GM21367 (cell line): ENCODE results near the gene CA10.

Source experiments
- ATAC-seq: cut with Tn5 transposase; IDR thresholded peaks from one replicate; pipeline ENCODE4 v1.9.1; 2021; ENCODE audit not compliant: unreplicated experiment

Gene CA10

GRCh38 chr17:51888816-51889215 is 269.7 kb downstream of the CA10 start:
- ATAC-seq: no peak

- no peak for ATAC-seq
Observed at GRCh38 chr17:51876986-51877385, 281.5 kb downstream of the CA10 start.

GRCh38 chr17:51873302-51873701 is 285.2 kb downstream of the CA10 start:
- ATAC-seq: no peak

- ATAC-seq: no peak
Observed at GRCh38 chr17:51869387-51869786, 289.1 kb downstream of the CA10 start.

- ATAC-seq: no peak
Observed at GRCh38 chr17:51860954-51861561, 297.5 kb downstream of the CA10 start.

GRCh38 chr17:51857052-51857597 is 301.4 kb downstream of the CA10 start:
- ATAC-seq: no peak

GRCh38 chr17:51855806-51856205 is 302.7 kb downstream of the CA10 start:
- no peak for ATAC-seq

GRCh38 chr17:51853857-51854256 is 304.7 kb downstream of the CA10 start:
- no peak for ATAC-seq

- no peak for ATAC-seq
Observed at GRCh38 chr17:51852603-51853002, 305.9 kb downstream of the CA10 start.

GRCh38 chr17:51850201-51850600 is 308.3 kb downstream of the CA10 start:
- no peak for ATAC-seq

GRCh38 chr17:51848451-51848850 is 310.1 kb downstream of the CA10 start:
- no peak for ATAC-seq

GRCh38 chr17:51846566-51846965 is 311.9 kb downstream of the CA10 start:
- ATAC-seq: no peak

GRCh38 chr17:51845776-51846175 is 312.7 kb downstream of the CA10 start:
- no peak for ATAC-seq

- ATAC-seq: no peak
Observed at GRCh38 chr17:51842763-51843162, 315.8 kb downstream of the CA10 start.

GRCh38 chr17:51841669-51842068 is 316.8 kb downstream of the CA10 start:
- ATAC-seq: no peak

GRCh38 chr17:51840688-51841087 is 317.8 kb downstream of the CA10 start:
- ATAC-seq: no peak

- ATAC-seq: no peak
Observed at GRCh38 chr17:51833620-51834019, 324.9 kb downstream of the CA10 start.

- no peak for ATAC-seq
Observed at GRCh38 chr17:51833045-51833444, 325.5 kb downstream of the CA10 start.

GRCh38 chr17:51830886-51831285 is 327.6 kb downstream of the CA10 start:
- no peak for ATAC-seq

GRCh38 chr17:51830451-51830850 is 328.1 kb downstream of the CA10 start:
- no peak for ATAC-seq

- no peak for ATAC-seq
Observed at GRCh38 chr17:51828901-51829300, 329.6 kb downstream of the CA10 start.

GRCh38 chr17:51827140-51827539 is 331.4 kb downstream of the CA10 start:
- ATAC-seq: no peak

GRCh38 chr17:51820766-51821165 is 337.7 kb downstream of the CA10 start:
- ATAC-seq: no peak
